GM19324 (cell line): ENCODE data around the gene CCDC85A.
"Not testable (repeated sequence)": the region's sequence is repeated elsewhere in the genome, so short reads cannot be mapped to it uniquely, and the experiment has no call there.

ENCODE experiments used
- ATAC-seq: cut with Tn5 transposase; IDR thresholded peaks from one replicate; pipeline ENCODE4 v1.9.1; 2021; ENCODE audit warnings: mild to moderate bottlenecking, moderate library complexity; ENCODE audit not compliant: unreplicated experiment, low FRiP score

CCDC85A gene

GRCh38 chr2:56183643-56184499, at the start of gene CCDC85A:
TSS of gene CCDC85A (plus strand) at chr2:56183990. CDS start at chr2:56184625, 635 bp downstream.
- ATAC-seq: peak; percentile 94

DNA sequence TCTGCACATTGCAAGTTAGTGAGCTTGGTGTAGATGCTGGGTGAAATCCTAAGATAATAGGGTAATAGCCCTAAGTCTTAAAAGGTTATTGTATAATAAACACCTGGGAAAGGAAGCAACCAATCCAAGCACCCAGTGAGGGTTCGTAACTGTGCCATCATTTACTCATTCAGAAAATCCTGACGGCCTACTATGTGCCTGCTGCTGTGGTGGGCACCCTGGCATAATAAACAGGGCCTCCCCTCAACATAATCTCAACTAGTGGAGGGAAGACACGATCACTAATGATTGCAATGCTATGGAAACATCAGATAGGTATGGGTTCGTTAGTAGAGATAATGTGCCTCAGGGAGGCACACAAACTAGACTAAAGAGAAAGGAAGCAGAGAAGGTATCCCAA, 48.9 kb upstream of the CCDC85A start:
- no peak for ATAC-seq

- ATAC-seq: not testable (repeated sequence)
Observed at GRCh38 chr2:56142497-56143061, 41.2 kb upstream of the CCDC85A start.

DNA sequence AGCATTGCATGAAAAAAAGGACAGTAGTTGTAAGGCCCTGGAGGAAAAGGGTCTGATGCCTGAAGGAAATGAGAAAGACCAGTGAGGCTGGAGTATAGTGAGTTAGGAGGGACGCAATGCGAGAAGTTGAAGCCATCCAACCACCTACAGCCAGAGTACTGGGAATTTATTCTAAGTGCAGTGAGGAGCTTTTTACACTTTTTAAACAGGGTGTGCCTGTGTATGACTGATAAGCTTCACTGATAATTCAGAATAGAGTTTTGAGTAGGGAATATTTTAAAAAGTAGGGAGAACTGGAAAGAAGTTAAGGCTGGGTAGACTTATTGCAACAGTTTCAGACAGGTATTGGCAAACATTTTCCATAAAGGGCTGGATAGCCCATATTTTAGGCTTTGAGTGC, 35.9 kb upstream of the CCDC85A start:
- ATAC-seq: no peak

DNA sequence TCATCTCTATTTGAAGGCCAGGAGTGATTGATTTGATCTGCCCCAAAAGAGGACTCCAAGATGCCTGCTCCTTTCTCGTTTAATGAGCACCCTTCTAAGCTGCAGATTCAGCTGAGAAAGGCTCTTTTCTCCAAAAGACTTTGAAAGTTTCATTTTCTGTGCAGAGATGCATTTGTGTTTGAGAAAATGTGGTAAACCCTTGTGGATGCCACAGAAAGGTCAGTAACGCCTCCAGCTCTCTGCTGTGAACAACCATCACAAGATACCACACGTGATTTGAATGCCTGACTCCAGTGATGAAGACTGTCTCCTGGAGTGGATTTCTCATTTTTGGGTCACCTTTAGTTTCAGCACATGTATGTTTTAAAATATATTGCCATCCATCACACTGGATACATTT, 35.0 kb upstream of the CCDC85A start:
- ATAC-seq: no peak

GRCh38 chr2:56151841-56152240, 31.9 kb upstream of the CCDC85A start:
- ATAC-seq: no peak

DNA sequence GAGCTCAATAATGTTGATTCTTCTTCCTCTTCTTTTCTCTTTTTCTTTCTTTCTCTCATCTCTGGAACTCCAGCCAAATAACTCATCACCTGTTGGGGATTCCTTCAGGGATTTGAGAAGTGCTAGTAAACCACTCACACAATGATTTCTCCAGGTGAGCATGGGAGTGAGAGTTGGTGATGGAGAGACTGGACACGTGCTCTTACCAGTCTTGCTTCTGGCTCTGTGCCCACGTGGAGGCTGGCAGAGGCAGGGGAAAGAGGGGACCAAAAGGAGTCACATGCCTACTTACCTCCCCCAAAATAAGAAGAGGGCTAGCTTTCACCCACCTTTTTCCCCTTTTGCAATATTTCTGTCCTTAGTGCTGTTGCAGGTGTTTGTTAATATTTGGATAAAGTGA, 28.6 kb upstream of the CCDC85A start:
- no peak for ATAC-seq

DNA sequence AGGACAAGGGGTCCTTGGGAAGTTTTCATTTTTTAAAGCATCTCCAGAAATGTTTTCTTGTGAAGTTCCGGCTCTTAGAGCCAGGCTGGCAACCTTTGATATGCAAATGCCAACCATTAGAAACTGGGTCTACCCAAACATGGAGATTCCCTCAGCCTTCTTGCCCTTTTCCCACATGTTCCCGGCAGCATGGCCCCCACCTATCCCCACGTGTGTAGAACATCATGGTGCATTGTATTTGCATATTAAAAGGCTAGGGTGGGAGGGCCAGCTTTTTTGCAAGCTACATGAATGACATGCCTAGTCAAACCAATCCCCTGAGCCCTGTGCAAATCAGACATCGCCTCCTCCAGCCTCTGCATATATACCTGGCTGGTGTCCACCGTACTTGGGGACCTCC, 23.9 kb upstream of the CCDC85A start:
- not testable (repeated sequence) for ATAC-seq

DNA sequence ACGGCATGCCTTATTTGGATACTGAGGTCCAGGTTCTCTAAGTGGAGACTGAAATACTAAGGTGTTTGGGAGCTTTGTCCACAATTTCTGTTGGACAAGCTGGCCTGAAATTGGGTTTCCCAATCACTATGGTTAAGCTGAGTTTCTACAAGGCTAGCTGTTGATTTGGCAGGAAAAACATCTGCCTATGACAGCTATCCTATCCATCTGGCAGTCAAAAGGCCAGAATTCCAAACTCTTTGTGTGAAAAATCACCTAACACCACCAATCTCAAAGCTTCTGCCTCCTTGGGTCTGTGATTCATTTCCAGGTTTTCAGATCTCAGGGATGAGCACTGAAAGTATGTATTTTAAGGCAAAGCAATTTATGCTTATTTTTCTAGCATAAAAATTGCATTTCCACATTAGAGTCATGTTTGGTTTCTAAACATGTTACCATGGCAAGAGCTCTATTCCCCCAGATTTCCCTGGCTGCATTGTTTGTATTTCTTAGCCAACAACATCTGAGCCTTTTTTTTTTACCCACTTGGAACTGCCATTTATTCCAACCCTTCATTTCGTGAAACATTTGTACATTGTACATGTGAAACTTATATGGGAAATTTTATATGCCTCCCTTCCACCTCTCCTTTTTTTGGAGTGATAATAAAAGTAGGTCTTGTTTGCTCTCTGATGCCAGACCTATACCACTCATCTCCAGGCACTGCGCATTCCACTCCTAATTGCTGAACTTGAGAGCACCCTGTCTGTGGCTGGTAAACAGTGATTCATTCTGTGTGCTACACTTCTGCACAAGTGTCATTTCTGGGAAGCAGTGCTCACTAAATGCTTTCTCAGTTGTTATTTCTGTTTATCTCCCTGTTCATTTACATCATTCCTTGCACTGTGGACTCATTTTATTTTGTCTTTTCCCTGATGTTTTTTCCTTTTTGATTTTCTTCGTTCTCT, 15.9 kb upstream of the CCDC85A start:
- ATAC-seq: no peak

GRCh38 chr2:56169521-56169920, 14.3 kb upstream of the CCDC85A start:
- no peak for ATAC-seq

DNA sequence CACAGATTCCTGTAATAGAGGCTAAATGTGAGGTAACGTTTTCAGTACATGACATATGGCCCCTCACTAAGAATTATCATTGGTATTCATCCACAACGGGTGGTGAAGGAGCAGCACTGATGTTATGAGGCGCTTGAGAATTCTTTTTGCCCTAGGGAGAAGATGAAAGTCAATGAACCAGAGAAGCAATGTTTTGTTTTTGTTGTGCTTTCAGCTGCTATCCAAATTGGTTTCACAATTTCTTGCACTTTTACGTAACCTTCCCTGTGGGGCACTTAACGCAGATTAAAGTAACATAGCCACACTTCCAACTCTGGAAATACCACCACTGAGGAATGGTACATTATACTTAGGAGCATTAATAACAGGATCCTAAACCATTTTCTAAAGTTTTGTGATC, 13.3 kb upstream of the CCDC85A start:
- ATAC-seq: no peak

DNA sequence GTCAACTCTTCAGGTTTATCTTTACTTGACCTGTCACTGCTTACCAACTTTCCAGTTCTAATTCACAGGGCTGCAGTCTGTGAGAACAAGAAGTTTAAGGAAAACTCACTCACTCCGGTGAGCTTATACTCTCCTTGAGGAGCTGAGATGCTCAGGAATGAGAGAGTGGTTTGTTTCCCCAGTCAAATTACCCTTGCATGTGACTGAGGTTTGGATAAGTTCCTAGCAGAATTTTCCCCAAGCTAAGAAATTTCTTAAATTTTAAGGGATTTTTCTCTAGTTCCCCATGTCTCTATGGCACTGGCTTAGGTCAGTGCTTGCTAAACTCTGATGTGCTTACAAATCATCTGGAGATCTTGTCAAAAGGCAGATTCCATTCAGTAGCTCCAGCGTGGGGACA, 12.8 kb upstream of the CCDC85A start:
- ATAC-seq: no peak

DNA sequence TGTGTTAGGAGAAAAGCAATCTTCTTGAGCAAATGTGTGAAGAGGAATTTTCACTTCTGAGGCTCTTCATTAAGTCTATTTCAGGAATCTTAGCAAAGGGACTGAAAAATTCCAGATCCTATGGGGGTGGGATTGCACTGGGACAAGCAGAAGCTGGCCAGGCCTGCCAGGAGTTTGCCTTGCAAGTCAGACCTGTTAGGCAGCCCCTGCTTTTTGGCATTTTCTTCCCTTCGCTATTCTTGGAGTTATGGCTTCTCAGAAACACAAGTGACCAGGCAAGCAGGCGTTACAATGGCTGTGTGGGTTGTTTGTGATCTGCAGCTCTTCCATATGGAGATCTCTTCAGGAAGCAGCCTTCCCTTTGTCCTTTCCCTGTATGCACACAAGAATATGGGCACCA, 8.0 kb upstream of the CCDC85A start:
- no peak for ATAC-seq

GRCh38 chr2:56177420-56178220, 6.2 kb upstream of the CCDC85A start:
- ATAC-seq: no peak

- no peak for ATAC-seq
Observed at GRCh38 chr2:56179931-56180330, 3.9 kb upstream of the CCDC85A start.

GRCh38 chr2:56182420-56182819, 1.4 kb upstream of the CCDC85A start:
- ATAC-seq: no peak

DNA sequence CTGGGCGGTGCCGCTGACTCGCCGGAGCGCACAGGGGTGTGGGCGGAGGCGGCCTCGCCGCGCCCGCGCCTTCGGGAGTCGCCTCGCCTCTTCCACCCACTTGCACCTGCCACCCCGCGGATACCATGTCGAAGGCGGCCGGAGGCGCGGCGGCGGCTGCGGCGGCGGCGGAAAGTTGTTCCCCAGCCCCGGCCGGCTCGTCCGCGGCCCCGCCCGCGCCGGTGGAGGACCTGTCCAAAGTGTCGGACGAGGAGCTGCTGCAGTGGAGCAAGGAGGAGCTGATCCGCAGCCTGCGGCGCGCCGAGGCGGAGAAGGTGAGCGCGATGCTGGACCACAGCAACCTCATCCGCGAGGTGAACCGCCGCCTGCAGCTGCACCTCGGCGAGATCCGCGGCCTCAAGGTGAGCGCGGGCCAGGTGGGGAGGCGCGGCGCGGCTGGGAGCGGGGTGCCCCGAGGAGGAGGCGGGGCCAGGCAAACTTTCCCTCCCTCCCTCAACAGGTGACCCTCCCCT, 766 bp downstream of the CCDC85A start:
- ATAC-seq: no peak

- ATAC-seq: no peak
Observed at GRCh38 chr2:56185101-56185581, 1.4 kb downstream of the CCDC85A start.

DNA sequence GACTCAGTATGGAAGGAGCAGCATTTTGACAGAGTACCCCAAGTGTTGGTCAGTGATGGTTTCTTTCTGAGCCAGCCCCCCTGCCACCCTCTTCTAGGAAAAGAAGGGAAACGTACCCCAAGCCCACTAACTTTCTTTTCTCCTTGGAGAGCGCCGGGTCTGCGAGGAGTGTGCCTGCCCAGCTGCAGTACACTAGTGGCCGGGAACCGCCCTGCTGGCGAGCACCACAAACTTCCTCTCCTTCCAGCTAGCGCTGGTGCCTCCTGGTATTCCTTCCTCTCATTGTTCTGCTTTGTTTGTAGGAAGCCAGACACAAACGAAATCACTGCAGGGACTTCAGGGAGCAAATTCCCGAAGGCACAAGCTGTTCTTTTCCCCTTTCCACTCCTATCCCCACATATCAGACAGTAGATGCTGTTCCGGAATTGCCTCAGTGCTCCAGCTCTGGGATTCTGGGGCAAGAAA, 1.8 kb downstream of the CCDC85A start:
- ATAC-seq: no peak

- ATAC-seq: no peak
Observed at GRCh38 chr2:56191617-56192016, 7.8 kb downstream of the CCDC85A start.
